Loucy (cell line): ENCODE data around the gene PLN.

Experiments
- H2AFZ ChIP-seq: fragments of 200-600 bp; sonication (generic); 2 replicates; pipeline ENCODE4 v1.6.0; 2016; ENCODE audit warnings: antibody characterized with exemption, mild to moderate bottlenecking, low read length, moderate library complexity
- H3F3A ChIP-seq: fragments of 200-600 bp; 2 replicates; pipeline ENCODE4 v1.6.0; 2016; ENCODE audit warnings: antibody characterized with exemption, low read depth, mild to moderate bottlenecking
- H3K27me3 ChIP-seq: fragments of 200-600 bp; sonication (generic); 2 replicates; pipeline ENCODE4 v1.6.1; 2014; ENCODE audit warnings: low read length, mild to moderate bottlenecking; ENCODE audit not compliant: insufficient read depth, poor library complexity, severe bottlenecking
- H3K36me3 ChIP-seq: fragments of 200-600 bp; sonication (generic); 2 replicates; pipeline ENCODE4 v1.6.1; 2016; ENCODE audit warnings: low read length; ENCODE audit not compliant: insufficient read depth
- H3K4me1 ChIP-seq: fragments of 200-600 bp; sonication (generic); 2 replicates; pipeline ENCODE4 v1.5.1; 2014; ENCODE audit warnings: low read length, mild to moderate bottlenecking; ENCODE audit not compliant: insufficient read depth, poor library complexity, severe bottlenecking
- H3K4me2 ChIP-seq: fragments of 200-600 bp; sonication (generic); 2 replicates; pipeline ENCODE4 v1.6.0; 2014; ENCODE audit warnings: antibody characterized with exemption, low read length, low read depth, mild to moderate bottlenecking; ENCODE audit not compliant: poor library complexity, severe bottlenecking
- H3K4me3 ChIP-seq: fragments of 200-600 bp; sonication (generic); 2 replicates; pipeline ENCODE4 v1.5.1; 2014; ENCODE audit warnings: low read length, mild to moderate bottlenecking, mixed read lengths; ENCODE audit not compliant: poor library complexity, severe bottlenecking
- H3K79me2 ChIP-seq: fragments of 200-600 bp; sonication (generic); 2 replicates; pipeline ENCODE4 v1.6.1; 2014; ENCODE audit warnings: low read length; ENCODE audit not compliant: insufficient read depth
- H3K9ac ChIP-seq: fragments of 200-600 bp; sonication (generic); 2 replicates; pipeline ENCODE4 v1.6.0; 2014; ENCODE audit warnings: mild to moderate bottlenecking, low read depth, low read length, moderate library complexity; ENCODE audit not compliant: poor library complexity, severe bottlenecking
- H3K9me2 ChIP-seq: fragments of 200-600 bp; sonication (generic); replicated peaks from 2 replicates; pipeline ENCODE4 v1.6.1; 2016; ENCODE audit warnings: low read depth, low read length, mixed read lengths
- H3K9me3 ChIP-seq: fragments of 200-600 bp; sonication (generic); 2 replicates; pipeline ENCODE4 v1.6.1; 2014; ENCODE audit warnings: mild to moderate bottlenecking, antibody characterized with exemption, low read length, low read depth; ENCODE audit not compliant: insufficient read depth
- H4K20me1 ChIP-seq: fragments of 200-600 bp; sonication (generic); 2 replicates; pipeline ENCODE4 v1.6.0; 2014; ENCODE audit warnings: antibody characterized with exemption, low read length, mild to moderate bottlenecking; ENCODE audit not compliant: insufficient read depth, poor library complexity, severe bottlenecking
- EZH2phosphoT487 ChIP-seq: fragments of 200-600 bp; IDR thresholded peaks from 2 replicates; pipeline ENCODE4 v1.6.1; 2018; ENCODE audit warnings: antibody characterized with exemption, mild to moderate bottlenecking, moderate library complexity, borderline replicate concordance
- TF ChIP-seq, protein P1 (sequence below): fragments of 200-600 bp; sonication (generic); conservative IDR thresholded peaks from 2 replicates; pipeline ENCODE4 v1.5.1; 2014; ENCODE audit warnings: mild to moderate bottlenecking, antibody characterized with exemption, low read length

Gene PLN

DNA sequence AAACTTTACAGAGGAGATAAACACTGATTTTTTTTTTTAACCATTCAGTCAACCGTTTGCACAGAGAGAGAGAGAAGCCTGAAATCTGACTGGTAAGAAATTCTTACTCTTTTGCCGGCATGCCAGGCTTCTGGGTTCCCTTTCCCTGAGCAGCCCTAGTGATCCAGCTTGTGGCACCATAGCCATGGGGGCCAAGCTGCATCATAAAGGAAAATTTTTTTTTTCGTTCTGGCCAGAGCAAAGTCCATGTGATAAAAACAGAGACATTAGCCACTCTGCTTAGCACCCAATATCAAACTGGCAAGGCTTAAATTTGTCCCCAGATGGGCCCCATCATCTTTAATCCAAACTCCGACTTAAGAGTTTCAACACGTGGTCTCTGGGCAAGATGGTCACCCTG is 58.8 kb downstream of the PLN start:
- H3K27me3 ChIP-seq = no peaks in the 10 kb centered on the region
- H4K20me1 ChIP-seq = peaks cover 6% of the 10 kb centered on the region
- no peak for TF ChIP-seq EZH2phosphoT487
- TF ChIP-seq, protein P1, sequence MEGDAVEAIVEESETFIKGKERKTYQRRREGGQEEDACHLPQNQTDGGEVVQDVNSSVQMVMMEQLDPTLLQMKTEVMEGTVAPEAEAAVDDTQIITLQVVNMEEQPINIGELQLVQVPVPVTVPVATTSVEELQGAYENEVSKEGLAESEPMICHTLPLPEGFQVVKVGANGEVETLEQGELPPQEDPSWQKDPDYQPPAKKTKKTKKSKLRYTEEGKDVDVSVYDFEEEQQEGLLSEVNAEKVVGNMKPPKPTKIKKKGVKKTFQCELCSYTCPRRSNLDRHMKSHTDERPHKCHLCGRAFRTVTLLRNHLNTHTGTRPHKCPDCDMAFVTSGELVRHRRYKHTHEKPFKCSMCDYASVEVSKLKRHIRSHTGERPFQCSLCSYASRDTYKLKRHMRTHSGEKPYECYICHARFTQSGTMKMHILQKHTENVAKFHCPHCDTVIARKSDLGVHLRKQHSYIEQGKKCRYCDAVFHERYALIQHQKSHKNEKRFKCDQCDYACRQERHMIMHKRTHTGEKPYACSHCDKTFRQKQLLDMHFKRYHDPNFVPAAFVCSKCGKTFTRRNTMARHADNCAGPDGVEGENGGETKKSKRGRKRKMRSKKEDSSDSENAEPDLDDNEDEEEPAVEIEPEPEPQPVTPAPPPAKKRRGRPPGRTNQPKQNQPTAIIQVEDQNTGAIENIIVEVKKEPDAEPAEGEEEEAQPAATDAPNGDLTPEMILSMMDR = no peak
- H3K4me2 ChIP-seq = no peak overlapping the region
- no peaks in the 10 kb centered on the region for H3F3A ChIP-seq
- peaks cover 80% of the 10 kb centered on the region for H3K79me2 ChIP-seq
- H3K9me3 ChIP-seq = peaks cover 11% of the 10 kb centered on the region; the same call in 1 of the 2 replicates
- H3K9ac ChIP-seq = no peak overlapping the region
- no peak overlapping the region for H2AFZ ChIP-seq
- H3K4me3 ChIP-seq = no peak overlapping the region
- H3K9me2 ChIP-seq = no peaks in the 10 kb centered on the region
- peaks cover 18% of the 10 kb centered on the region for H3K36me3 ChIP-seq
- H3K4me1 ChIP-seq = peaks cover 17% of the 10 kb centered on the region
